ENCODE measurements around the gene TBXAS1.

The TBXAS1 gene

GRCh38 chr7:139850906-139851305 lies 21.8 kb downstream of the TBXAS1 start:
- no peak for TF ChIP-seq CTCF (IDR thresholded peaks at IDR 0.05; ENCODE audit: control extremely low read depth, extremely low read depth, low read depth, missing control alignments)
- ChIA-PET POLR2A (no interaction called here), CTCF (interaction anchor here (0.9 to 1.7 kb wide), 2 partner anchors 51 to 103 kb away, joined by 3 to 4 read pairs; no protein-coding TSS in a partner anchor)
- no peak for DNase-seq (ENCODE audit: extremely low spot score)

GRCh38 chr7:139851770-139852481 lies 22.9 kb downstream of the TBXAS1 start:
- ChIA-PET CTCF (interaction anchor here (0.6 to 1.9 kb wide), 6 partner anchors 14 to 102 kb away, joined by 3 to 5 read pairs (median 3); no protein-coding TSS in a partner anchor), POLR2A (interaction anchor here (0.6 kb wide), 1 partner anchor 124 kb away, joined by 5 read pairs; no protein-coding TSS in a partner anchor)
- no peak for DNase-seq (ENCODE audit: extremely low spot score)
- TF ChIP-seq CTCF (IDR thresholded peaks at IDR 0.05; ENCODE audit: control extremely low read depth, extremely low read depth, low read depth, missing control alignments): no peak

DNA sequence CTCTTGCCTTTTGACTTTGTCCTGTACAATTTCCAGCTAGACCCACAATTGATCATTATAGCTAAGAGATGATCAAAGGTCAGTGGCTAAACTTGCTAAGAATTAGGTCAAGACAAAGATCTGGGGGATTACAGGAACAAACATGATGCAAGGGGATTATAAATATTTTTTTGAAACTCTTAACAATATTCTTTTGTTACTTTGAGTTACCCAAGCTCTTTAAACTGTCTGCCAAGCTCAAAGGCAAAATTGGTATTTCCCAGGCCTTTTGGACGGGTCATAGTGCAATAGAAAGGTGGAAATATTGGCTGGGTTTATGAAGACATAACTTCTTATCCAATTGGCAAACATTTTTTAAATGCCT lies 23.4 kb downstream of the TBXAS1 start:
- ChIA-PET POLR2A (interaction anchor here (0.6 kb wide), 1 partner anchor 125 kb away, joined by 5 read pairs; no protein-coding TSS in a partner anchor), CTCF (interaction anchor here (0.6 to 1.9 kb wide), 3 partner anchors 14 to 102 kb away, joined by 3 to 5 read pairs (median 4); no protein-coding TSS in a partner anchor)
- DNase-seq (ENCODE audit: extremely low spot score): no peak
- TF ChIP-seq CTCF (IDR thresholded peaks at IDR 0.05; ENCODE audit: control extremely low read depth, extremely low read depth, low read depth, missing control alignments): no peak

GRCh38 chr7:139853506-139854123 lies 24.6 kb downstream of the TBXAS1 start:
- ChIA-PET POLR2A (no interaction called here), CTCF (interaction anchor here (1.9 kb wide), 1 partner anchor 28 kb away, joined by 5 read pairs; no protein-coding TSS in a partner anchor)
- DNase-seq (ENCODE audit: extremely low spot score): no peak
- no peak for TF ChIP-seq CTCF (IDR thresholded peaks at IDR 0.05; ENCODE audit: control extremely low read depth, extremely low read depth, low read depth, missing control alignments)

GRCh38 chr7:139854124-139854511 lies 25.1 kb downstream of the TBXAS1 start:
- POLR2A ChIA-PET: no interaction called here

More at GRCh38 chr7:139854124-139854511, 25.1 kb downstream of the TBXAS1 start:
- no peak for DNase-seq (ENCODE audit: extremely low spot score)
- CTCF ChIA-PET: no interaction called here
- TF ChIP-seq CTCF (IDR thresholded peaks at IDR 0.05; ENCODE audit: control extremely low read depth, extremely low read depth, low read depth, missing control alignments): no peak
